Measurements from ENCODE around the gene EVL.

Gene EVL

GRCh38 chr14:100191584-100192249 is 126.5 kb downstream of the EVL start:
- TF ChIP-seq TSHZ2 (CRISPR knock-in tag; IDR thresholded peaks at IDR 0.05) (no peak), ZFP3 (CRISPR knock-in tag; IDR thresholded peaks at IDR 0.05) (no peak), ARNTL (CRISPR knock-in tag; IDR thresholded peaks at IDR 0.05; ENCODE audit: borderline replicate concordance, low read depth) (no peak), PATZ1 (CRISPR knock-in tag; IDR thresholded peaks at IDR 0.05; ENCODE audit: borderline replicate concordance) (no peak), ZNF8 (CRISPR knock-in tag; IDR thresholded peaks at IDR 0.05) (no peak), POU6F1 (CRISPR knock-in tag; IDR thresholded peaks at IDR 0.05; ENCODE audit: borderline replicate concordance, low read depth) (no peak), CSRNP3 (CRISPR knock-in tag; IDR thresholded peaks at IDR 0.05) (no peak), ZNF565 (CRISPR knock-in tag; conservative IDR thresholded peaks at IDR 0.05; ENCODE audit: low read depth) (no peak), RARB (CRISPR knock-in tag; IDR thresholded peaks at IDR 0.05) (no peak), OSR1 (CRISPR knock-in tag; IDR thresholded peaks at IDR 0.05) (no peak), ZC3H10 (CRISPR knock-in tag; IDR thresholded peaks at IDR 0.05) (no peak), SNAI2 (CRISPR knock-in tag; IDR thresholded peaks at IDR 0.05) (no peak), TOX (CRISPR knock-in tag; IDR thresholded peaks at IDR 0.05; ENCODE audit: borderline replicate concordance) (no peak), CSDC2 (CRISPR knock-in tag; IDR thresholded peaks at IDR 0.05) (no peak), ZNF70 (CRISPR knock-in tag; IDR thresholded peaks at IDR 0.05) (no peak), CREB5 (CRISPR knock-in tag; IDR thresholded peaks at IDR 0.05; ENCODE audit: low read depth) (no peak), GLIS3 (CRISPR knock-in tag; IDR thresholded peaks at IDR 0.05) (no peak), ESRRG (CRISPR knock-in tag; IDR thresholded peaks at IDR 0.05) (no peak)
- ATAC-seq: no peak

GRCh38 chr14:100192250-100192671 is 127.0 kb downstream of the EVL start:
- TF ChIP-seq BACH2 (CRISPR knock-in tag; IDR thresholded peaks at IDR 0.05; ENCODE audit: borderline replicate concordance) (no peak), RARB (CRISPR knock-in tag; IDR thresholded peaks at IDR 0.05) (no peak), TSHZ2 (CRISPR knock-in tag; IDR thresholded peaks at IDR 0.05) (no peak)
- ATAC-seq: no peak

All from SK-N-SH treated with all-trans-retinoic acid at 6 μM for 48 hours (cell line).